ENCODE measurements around the gene ITGA1.

Gene ITGA1

GRCh38 chr5:52977264-52977897 is 189.7 kb downstream of the ITGA1 start:
- Histone ChIP-seq H3K9me2 (replicated peaks; ENCODE audit: low read depth, low read length) (no peaks in the 10 kb centered on the region), H3K9me3 (ENCODE audit: insufficient read depth, low read depth, low read length) (no peaks in the 10 kb centered on the region; the same call in 1 of the 2 replicates), H3K4me2 (ENCODE audit: low read depth, low read length, poor library complexity, severe bottlenecking) (no peak overlapping the region), H3K4me3 (ENCODE audit: low read length, poor library complexity, severe bottlenecking) (no peak overlapping the region), H2AFZ (ENCODE audit: low read length) (no peak overlapping the region), H3K4me1 (ENCODE audit: insufficient read depth, low read length, poor library complexity, severe bottlenecking) (no peaks in the 10 kb centered on the region), H3K9ac (ENCODE audit: low read depth, low read length, poor library complexity, severe bottlenecking) (no peak overlapping the region), H3K36me3 (ENCODE audit: insufficient read depth, low read length) (no peaks in the 10 kb centered on the region), H3K79me2 (ENCODE audit: insufficient read depth, low read length) (no peaks in the 10 kb centered on the region), H3K27me3 (ENCODE audit: insufficient read depth, low read length, poor library complexity, severe bottlenecking) (no peaks in the 10 kb centered on the region), H4K20me1 (ENCODE audit: insufficient read depth, low read length, poor library complexity, severe bottlenecking) (no peaks in the 10 kb centered on the region), H3F3A (ENCODE audit: low read depth) (no peaks in the 10 kb centered on the region)
- no peak for TF ChIP-seq EZH2phosphoT487 (IDR thresholded peaks at IDR 0.05; ENCODE audit: borderline replicate concordance)
- no peak for TF ChIP-seq CTCF (conservative IDR thresholded peaks at IDR 0.05; ENCODE audit: low read length)

- TF ChIP-seq EZH2phosphoT487 (IDR thresholded peaks at IDR 0.05; ENCODE audit: borderline replicate concordance) (no peak), CTCF (conservative IDR thresholded peaks at IDR 0.05; ENCODE audit: low read length) (no peak)
- H3K4me2 ChIP-seq (ENCODE audit: low read depth, low read length, poor library complexity, severe bottlenecking): no peak overlapping the region
- no peaks in the 10 kb centered on the region for H3K79me2 ChIP-seq (ENCODE audit: insufficient read depth, low read length)
- no peaks in the 10 kb centered on the region for H3K4me1 ChIP-seq (ENCODE audit: insufficient read depth, low read length, poor library complexity, severe bottlenecking)
- H2AFZ ChIP-seq (ENCODE audit: low read length): no peak overlapping the region
- no peaks in the 10 kb centered on the region for H3K9me2 ChIP-seq (replicated peaks; ENCODE audit: low read depth, low read length)
- no peaks in the 10 kb centered on the region; the same call in 1 of the 2 replicates for H3K9me3 ChIP-seq (ENCODE audit: insufficient read depth, low read depth, low read length)
- H3K9ac ChIP-seq (ENCODE audit: low read depth, low read length, poor library complexity, severe bottlenecking): no peak overlapping the region
- no peak overlapping the region for H3K4me3 ChIP-seq (ENCODE audit: low read length, poor library complexity, severe bottlenecking)
- H3K27me3 ChIP-seq (ENCODE audit: insufficient read depth, low read length, poor library complexity, severe bottlenecking): no peaks in the 10 kb centered on the region
- no peaks in the 10 kb centered on the region; the same call in 1 of the 2 replicates for H3F3A ChIP-seq (ENCODE audit: low read depth)
- no peaks in the 10 kb centered on the region for H3K36me3 ChIP-seq (ENCODE audit: insufficient read depth, low read length)
- no peaks in the 10 kb centered on the region for H4K20me1 ChIP-seq (ENCODE audit: insufficient read depth, low read length, poor library complexity, severe bottlenecking)
These were observed 193.8 kb downstream of the ITGA1 start for GRCh38 chr5:52981507-52981906.

GRCh38 chr5:52983731-52984636 is 196.3 kb downstream of the ITGA1 start:
- Histone ChIP-seq H2AFZ (ENCODE audit: low read length) (peak overlapping the region; percentile 26; the same call in 1 of the 2 replicates), H3K79me2 (ENCODE audit: insufficient read depth, low read length) (no peaks in the 10 kb centered on the region), H3K4me1 (ENCODE audit: insufficient read depth, low read length, poor library complexity, severe bottlenecking) (peaks cover 17% of the 10 kb centered on the region), H3K36me3 (ENCODE audit: insufficient read depth, low read length) (no peaks in the 10 kb centered on the region), H3K9me3 (ENCODE audit: insufficient read depth, low read depth, low read length) (no peaks in the 10 kb centered on the region), H3K4me2 (ENCODE audit: low read depth, low read length, poor library complexity, severe bottlenecking) (no peak overlapping the region), H3K9me2 (replicated peaks; ENCODE audit: low read depth, low read length) (no peaks in the 10 kb centered on the region), H3K27me3 (ENCODE audit: insufficient read depth, low read length, poor library complexity, severe bottlenecking) (no peaks in the 10 kb centered on the region), H3K9ac (ENCODE audit: low read depth, low read length, poor library complexity, severe bottlenecking) (no peak overlapping the region), H4K20me1 (ENCODE audit: insufficient read depth, low read length, poor library complexity, severe bottlenecking) (no peaks in the 10 kb centered on the region), H3K4me3 (ENCODE audit: low read length, poor library complexity, severe bottlenecking) (no peak overlapping the region), H3F3A (ENCODE audit: low read depth) (no peaks in the 10 kb centered on the region; the same call in 1 of the 2 replicates)
- TF ChIP-seq EZH2phosphoT487 (IDR thresholded peaks at IDR 0.05; ENCODE audit: borderline replicate concordance) (no peak), CTCF (conservative IDR thresholded peaks at IDR 0.05; ENCODE audit: low read length) (no peak)

Measured in Loucy (cell line).